SK-N-MC (cell line): ENCODE measurements around the gene GMPS.
"Not testable (repeated sequence)": the region's sequence is repeated elsewhere in the genome, so short reads cannot be mapped to it uniquely, and the experiment has no call there.

Experiments used
- DNase-seq: peaks from one replicate; pipeline ENCODE4 v3.0.0-alpha.2; 2011; ENCODE audit warnings: low read depth, low spot score
- H3K27ac ChIP-seq: fragments of 200-600 bp; sonication (generic); 2 replicates; pipeline ENCODE4 v1.5.1; 2016; ENCODE audit warnings: mixed run types
- H3K36me3 ChIP-seq: fragments of 200-600 bp; sonication (generic); 2 replicates; pipeline ENCODE4 v1.6.1; 2017; ENCODE audit warnings: antibody characterized with exemption, low read length, mixed read lengths; ENCODE audit not compliant: insufficient read depth
- H3K4me3 ChIP-seq: fragments of 200-600 bp; sonication (generic); 2 replicates; pipeline ENCODE4 v1.5.1; 2016
- H3K9ac ChIP-seq: fragments of 200-600 bp; sonication (generic); 2 replicates; pipeline ENCODE4 v1.8.0; 2017; ENCODE audit warnings: mixed run types, mixed read lengths; ENCODE audit not compliant: insufficient read length
- H3K9me3 ChIP-seq: fragments of 200-600 bp; sonication (generic); 2 replicates; pipeline ENCODE4 v1.6.1; 2017; ENCODE audit warnings: low read depth, mild to moderate bottlenecking, antibody characterized with exemption, low read length, moderate library complexity, mixed read lengths
- EZH2 ChIP-seq: fragments of 200-600 bp; sonication (generic); IDR thresholded peaks from one replicate; pipeline ENCODE4 v1.6.1; 2017; ENCODE audit warnings: antibody characterized with exemption
- FOXP2 ChIP-seq: optimal IDR thresholded peaks from 2 replicates; pipeline ENCODE3; 2011; ENCODE audit warnings: mild to moderate bottlenecking, moderate library complexity; ENCODE audit not compliant: insufficient read depth; ENCODE audit errors: extremely low read length, control extremely low read depth
- POLR2AphosphoS5 ChIP-seq: IDR thresholded peaks from 2 replicates; pipeline ENCODE4 v1.6.1; 2012; ENCODE audit warnings: mild to moderate bottlenecking, low read depth, low read length, borderline replicate concordance

Gene GMPS

DNA sequence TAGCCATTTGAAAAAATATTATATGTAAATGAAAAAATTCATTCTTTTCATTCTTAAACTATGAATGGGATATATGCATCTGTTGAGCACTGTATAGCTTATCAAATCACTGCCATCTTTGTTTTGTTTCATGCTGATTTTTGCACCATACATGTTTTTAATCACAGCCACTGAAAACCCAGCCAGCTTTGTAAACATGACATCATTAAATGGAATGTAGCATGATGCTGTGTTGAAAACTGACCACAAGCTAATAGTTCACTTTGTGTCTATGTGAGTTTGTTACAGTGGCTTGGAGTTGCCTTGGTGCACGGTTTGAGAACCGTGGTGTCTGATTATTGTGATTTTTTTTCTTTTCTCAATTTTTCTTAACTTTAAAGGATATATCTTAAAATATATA lies 75.7 kb downstream of the GMPS start:
- Histone ChIP-seq H3K27ac (no peak overlapping the region), H3K36me3 (peaks cover 7% of the 10 kb centered on the region; the same call in 1 of the 2 replicates), H3K9me3 (no peaks in the 10 kb centered on the region), H3K4me3 (no peak overlapping the region), H3K9ac (no peak overlapping the region)
- DNase-seq: no peak
- TF ChIP-seq EZH2: no peak
- TF ChIP-seq FOXP2: no peak
- no peak for TF ChIP-seq POLR2AphosphoS5

GRCh38 chr3:155948476-155948875 lies 78.0 kb downstream of the GMPS start:
- H3K27ac ChIP-seq: no peak overlapping the region
- no peak overlapping the region for H3K9ac ChIP-seq
- no peak for TF ChIP-seq EZH2
- TF ChIP-seq FOXP2: no peak
- no peak for TF ChIP-seq POLR2AphosphoS5
- 0 out of 2 replicates have a peak, but pooled peaks cover 3% of the 10 kb centered on the region for H3K36me3 ChIP-seq
- DNase-seq: no peak
- no peak overlapping the region for H3K4me3 ChIP-seq
- H3K9me3 ChIP-seq: no peaks in the 10 kb centered on the region

DNA sequence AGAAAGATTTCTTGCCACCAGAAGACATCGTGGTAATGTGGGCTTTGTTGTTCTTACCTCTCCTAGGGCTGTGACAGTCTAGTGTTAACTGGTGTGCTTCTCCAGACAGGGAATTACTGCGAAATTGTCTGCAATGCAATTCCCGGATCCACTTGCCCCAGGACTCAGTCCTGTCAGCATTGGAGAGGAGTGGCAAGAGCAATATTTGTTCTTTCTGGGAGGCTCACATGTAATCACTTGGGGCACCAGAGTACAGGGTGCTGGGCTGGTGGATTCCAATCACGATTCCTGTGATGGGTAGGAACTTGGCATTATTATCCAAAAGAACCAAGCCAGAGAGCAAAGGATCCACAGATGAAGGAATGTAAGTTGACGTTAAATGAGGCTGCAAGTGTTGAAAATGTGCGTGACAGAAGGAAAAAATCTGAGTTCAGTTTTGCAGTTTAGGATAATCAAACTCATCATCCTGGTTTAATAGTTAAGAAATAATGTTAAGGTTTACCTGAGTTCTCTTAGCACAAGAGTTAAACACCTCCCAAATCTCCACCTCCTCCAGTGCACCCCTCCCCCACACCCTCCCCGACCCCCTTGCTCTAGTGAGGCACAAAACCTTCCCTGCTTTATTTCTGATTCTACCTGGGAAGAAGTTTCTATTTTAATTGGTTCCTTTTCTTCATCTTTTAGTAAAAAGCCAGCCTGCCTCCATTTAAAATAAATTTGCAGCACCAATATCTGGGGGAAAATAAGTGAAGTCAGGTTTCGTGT lies 79.2 kb downstream of the GMPS start:
- no peak for DNase-seq
- Histone ChIP-seq H3K9ac (no peak overlapping the region), H3K27ac (no peak overlapping the region), H3K4me3 (no peak overlapping the region), H3K36me3 (0 out of 2 replicates have a peak, but pooled peaks cover 3% of the 10 kb centered on the region), H3K9me3 (no peaks in the 10 kb centered on the region)
- TF ChIP-seq EZH2 (no peak), FOXP2 (no peak), POLR2AphosphoS5 (no peak)

GRCh38 chr3:155956508-155957411 lies 86.3 kb downstream of the GMPS start:
- H3K9ac ChIP-seq: no peak overlapping the region
- DNase-seq: no peak
- TF ChIP-seq POLR2AphosphoS5: no peak
- H3K36me3 ChIP-seq: no peaks in the 10 kb centered on the region; the same call in 1 of the 2 replicates
- H3K27ac ChIP-seq: no peak overlapping the region
- no peaks in the 10 kb centered on the region for H3K9me3 ChIP-seq
- H3K4me3 ChIP-seq: no peak overlapping the region

- no peak for DNase-seq
- Histone ChIP-seq H3K36me3 (no peaks in the 10 kb centered on the region; the same call in 1 of the 2 replicates), H3K9me3 (no peaks in the 10 kb centered on the region), H3K9ac (no peak overlapping the region), H3K4me3 (no peak overlapping the region), H3K27ac (no peak overlapping the region)
- TF ChIP-seq POLR2AphosphoS5: no peak
- TF ChIP-seq EZH2: no peak
- TF ChIP-seq FOXP2: no peak
Observed at GRCh38 chr3:155957412-155957880, 87.0 kb downstream of the GMPS start.

DNA sequence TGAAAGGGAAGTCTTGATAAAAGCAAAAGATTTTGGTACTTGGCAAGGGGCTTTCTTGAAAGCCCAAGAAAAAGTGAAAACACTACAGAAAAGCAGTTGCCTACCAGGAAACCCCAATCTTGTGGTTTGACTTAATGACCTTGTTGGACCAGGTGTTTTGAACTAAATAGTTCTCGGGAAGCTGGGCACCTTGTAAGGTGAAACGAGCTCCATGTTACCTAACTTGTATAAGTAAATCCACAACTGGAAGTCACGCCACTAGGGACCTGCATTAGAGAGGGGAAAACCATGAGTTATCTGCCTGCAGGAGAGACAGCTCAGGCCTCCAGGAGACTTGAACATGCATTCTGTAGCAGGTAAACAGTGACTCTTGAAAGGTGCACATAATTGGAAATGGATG lies 88.2 kb downstream of the GMPS start:
- Histone ChIP-seq H3K4me3 (no peak overlapping the region), H3K9me3 (no peaks in the 10 kb centered on the region), H3K27ac (no peak overlapping the region), H3K9ac (no peak overlapping the region), H3K36me3 (no peaks in the 10 kb centered on the region; the same call in 1 of the 2 replicates)
- DNase-seq: no peak
- TF ChIP-seq FOXP2 (no peak), EZH2 (no peak), POLR2AphosphoS5 (no peak)

DNA sequence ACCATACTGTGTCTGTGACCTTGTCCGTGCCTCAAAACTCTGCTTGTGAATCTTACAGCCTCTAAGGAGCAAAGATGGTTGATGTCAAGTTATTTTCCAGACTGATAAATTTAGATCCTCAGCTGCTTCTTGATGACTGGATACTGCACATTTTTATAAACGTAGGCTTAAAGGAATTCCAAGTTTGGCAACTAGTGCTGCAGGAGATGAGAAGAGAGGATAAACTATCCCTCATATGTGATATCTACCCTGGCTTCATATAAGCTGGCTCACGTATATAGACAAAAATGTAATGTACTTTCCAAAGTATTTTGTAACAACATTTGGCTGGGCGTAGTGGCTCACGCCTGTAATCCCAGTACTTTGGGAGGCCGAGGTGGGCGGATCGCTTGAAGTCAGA lies 89.6 kb downstream of the GMPS start:
- DNase-seq: no peak
- Histone ChIP-seq H3K9ac (no peak overlapping the region), H3K9me3 (no peaks in the 10 kb centered on the region), H3K36me3 (no peaks in the 10 kb centered on the region; the same call in 1 of the 2 replicates), H3K27ac (no peak overlapping the region), H3K4me3 (no peak overlapping the region)
- TF ChIP-seq FOXP2 (no peak), POLR2AphosphoS5 (no peak), EZH2 (no peak)

- not testable (repeated sequence) for H3K27ac ChIP-seq, H3K36me3 ChIP-seq, H3K9ac ChIP-seq, H3K4me3 ChIP-seq, DNase-seq, H3K9me3 ChIP-seq
Observed at GRCh38 chr3:155961044-155961443, 90.6 kb downstream of the GMPS start.
